GM12873 (cell line): ENCODE results near the gene PTPRE.

ENCODE experiments used
- TF ChIP-seq, protein P1 (sequence below): IDR thresholded peaks from 2 replicates; pipeline ENCODE4 v1.5.1; 2012; ENCODE audit warnings: low read depth, mild to moderate bottlenecking, moderate library complexity, low read length, control low read depth; ENCODE audit not compliant: insufficient read depth; ENCODE audit errors: missing control alignments

PTPRE gene

DNA sequence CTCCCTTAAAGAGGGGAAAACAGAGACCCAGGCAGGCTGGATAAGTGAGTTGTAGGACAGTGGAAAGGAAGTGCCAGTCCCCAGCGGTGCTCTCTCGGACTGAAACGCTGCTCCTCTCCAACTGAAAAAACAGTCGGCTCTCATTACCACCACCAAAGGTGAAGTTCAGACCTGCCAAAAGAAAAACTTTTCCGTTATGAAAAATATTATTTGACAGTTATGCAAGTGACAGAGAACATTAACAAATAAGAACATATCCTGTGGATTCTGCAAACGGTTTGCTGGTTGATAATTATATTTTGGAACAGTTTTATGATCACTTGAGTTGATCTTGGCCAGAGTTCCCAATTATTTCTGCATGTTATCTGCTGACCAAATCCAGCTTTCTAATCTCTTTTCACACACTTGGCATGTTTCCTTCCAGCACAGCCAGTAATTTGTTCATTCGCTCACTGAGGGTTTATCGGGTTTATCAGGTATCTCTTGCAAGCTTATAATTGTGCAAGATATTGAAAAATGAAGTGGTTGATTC, 82.6 kb downstream of the PTPRE start:
- TF ChIP-seq, protein P1, sequence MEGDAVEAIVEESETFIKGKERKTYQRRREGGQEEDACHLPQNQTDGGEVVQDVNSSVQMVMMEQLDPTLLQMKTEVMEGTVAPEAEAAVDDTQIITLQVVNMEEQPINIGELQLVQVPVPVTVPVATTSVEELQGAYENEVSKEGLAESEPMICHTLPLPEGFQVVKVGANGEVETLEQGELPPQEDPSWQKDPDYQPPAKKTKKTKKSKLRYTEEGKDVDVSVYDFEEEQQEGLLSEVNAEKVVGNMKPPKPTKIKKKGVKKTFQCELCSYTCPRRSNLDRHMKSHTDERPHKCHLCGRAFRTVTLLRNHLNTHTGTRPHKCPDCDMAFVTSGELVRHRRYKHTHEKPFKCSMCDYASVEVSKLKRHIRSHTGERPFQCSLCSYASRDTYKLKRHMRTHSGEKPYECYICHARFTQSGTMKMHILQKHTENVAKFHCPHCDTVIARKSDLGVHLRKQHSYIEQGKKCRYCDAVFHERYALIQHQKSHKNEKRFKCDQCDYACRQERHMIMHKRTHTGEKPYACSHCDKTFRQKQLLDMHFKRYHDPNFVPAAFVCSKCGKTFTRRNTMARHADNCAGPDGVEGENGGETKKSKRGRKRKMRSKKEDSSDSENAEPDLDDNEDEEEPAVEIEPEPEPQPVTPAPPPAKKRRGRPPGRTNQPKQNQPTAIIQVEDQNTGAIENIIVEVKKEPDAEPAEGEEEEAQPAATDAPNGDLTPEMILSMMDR, result no peak

DNA sequence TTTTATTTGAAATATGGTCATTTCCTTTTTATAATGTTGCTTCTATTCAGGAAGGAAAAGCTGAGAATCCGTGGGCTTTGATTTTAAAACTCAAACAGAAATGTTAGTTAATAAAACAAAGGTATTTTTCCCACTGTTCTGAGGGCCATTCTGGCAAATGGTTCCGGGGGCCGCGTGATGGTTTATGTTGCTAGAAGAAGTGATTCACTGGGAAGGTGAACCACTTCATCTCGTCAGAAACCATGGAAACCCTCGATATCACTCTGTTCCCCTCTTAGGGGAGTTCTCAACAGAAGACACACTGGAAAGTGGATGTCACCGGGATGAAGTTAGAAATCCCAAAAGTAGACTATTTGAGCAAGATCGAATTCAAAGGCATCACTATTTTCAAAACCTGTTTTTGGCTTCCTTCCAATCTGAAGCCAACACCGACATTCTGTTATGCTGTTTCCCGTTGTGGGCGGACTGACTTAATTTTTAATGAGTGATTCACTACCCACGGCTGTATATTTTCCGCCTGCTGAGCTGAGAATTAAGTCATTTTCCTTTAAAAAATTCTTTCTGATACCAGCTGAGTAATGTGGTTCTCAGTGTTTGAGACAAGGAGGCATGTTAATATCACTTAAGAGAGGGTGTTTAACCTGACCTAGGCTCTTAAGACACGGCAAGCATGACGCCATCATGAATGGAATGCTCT, 84.1 kb downstream of the PTPRE start:
- TF ChIP-seq, protein P1, result no peak

DNA sequence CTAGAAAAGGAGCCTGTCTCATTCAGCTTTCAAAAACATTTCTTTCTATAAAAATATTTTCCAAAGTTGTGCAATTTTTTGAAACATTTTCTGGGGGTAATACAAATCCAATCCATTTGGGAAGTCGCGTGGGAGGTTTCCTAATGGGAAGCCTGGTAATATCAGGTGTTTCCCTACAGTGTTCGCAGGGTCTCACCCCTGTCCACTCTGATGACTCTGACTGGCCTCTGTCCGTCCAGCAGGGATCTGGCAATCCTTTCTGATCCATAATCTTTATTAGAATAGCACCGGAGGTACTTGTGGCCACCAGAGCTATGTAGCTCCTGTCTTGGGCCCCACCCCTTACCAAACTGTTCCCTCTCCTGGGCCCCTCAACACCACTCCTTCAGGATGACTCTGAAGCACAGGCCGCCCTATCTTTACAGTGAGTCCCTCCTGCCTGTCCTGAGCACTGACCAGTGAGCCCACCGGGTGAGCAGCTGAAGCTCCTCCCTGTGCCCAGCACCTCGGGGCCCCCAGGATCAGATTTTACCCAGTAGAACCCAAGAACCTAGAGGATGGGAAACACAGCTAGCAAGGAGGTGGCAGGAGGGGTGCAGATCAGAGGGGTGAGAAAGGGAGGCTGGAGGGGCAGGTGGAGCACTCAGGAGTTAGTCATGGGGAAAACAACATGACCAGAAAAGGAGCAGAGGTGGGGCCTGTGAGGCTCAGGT, 84.8 kb downstream of the PTPRE start:
- TF ChIP-seq, protein P1, result no peak

DNA sequence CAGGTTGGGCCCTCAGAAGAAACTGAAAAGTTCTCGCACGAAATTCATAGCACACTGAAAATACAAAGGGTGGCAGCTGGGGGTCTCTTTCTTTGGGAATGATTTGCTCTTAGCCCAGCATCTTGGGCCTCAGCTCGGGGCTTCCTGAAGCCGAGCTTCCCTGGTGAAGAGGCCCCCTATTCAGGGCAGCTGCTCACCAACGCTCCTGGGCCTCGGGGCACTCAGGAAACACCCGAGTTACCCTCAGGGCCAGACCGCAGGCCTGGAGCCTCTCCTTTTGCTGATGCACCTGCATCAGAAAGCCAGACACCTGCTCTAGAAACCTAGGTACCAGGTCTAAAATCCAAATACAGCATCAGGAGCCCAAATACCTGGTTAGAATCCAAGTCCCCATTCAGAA, 85.5 kb downstream of the PTPRE start:
- TF ChIP-seq, protein P1, result no peak

DNA sequence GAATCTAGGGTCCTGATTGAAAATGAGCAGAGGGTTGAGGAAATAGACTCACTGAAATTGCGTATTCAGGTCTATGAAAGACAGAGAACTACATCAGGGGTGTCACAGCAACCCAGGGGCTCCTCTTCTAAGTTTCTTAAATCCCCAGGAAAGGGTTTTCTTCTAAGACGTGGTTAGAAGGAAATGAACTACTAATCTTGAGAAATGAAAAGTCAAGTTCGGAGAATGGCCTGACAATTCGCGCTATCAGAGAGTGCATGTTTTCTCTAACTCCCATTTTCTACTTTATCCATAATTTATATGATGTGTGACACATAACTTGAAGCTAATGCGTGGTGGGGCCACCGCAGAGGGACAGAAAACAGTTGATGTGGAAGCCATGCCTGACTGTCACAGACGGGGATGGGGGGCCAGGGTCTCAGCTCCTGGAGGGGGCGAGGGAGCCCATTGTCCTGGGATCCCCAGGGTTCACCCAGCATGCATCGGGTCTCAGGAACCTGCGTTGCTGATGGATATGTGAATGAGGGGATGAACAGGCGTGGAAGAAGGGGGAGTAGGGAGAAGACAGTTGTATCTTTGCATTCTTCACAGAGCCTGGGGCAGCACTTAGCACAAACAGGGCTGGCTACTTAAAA, 86.3 kb downstream of the PTPRE start:
- TF ChIP-seq, protein P1, result no peak

DNA sequence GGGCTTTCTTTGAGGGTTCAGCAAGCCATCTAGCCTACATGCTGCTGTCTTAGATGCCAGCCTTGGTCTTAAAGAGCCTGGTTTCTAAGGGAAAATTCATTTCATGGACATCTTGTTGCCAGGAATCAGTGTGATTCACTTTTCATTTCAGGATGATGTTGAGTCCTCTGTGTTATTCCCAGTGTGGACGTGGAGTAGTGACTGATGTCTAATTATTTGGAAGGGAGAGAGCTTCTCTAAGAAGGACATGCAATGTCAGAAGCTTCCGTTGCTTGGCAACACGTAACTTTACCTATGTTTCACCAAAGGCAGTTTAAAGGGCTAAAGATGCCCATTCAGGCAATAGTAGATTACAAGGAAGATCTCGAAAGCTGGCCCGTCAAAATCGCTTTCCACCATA, 89.0 kb downstream of the PTPRE start:
- TF ChIP-seq, protein P1, result no peak

DNA sequence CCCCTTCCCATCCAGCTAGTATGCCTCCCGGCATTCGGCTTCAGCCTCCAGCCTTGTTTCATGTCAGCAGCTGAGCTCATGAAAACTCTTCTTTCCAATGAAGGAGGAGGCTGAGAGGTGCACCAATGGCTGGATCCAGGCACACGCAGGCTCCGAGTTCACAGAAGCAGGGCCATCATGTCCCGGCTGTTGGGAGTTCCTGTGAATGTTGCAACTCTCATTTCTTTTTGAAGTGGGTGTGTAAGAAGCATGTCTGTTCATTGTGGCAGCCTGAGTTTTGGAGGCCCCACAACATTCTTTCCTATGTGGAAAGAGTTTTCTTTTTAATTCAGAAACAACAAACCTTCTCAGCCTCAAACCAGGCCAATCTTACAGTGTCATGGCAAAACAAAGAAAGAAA, 89.7 kb downstream of the PTPRE start:
- TF ChIP-seq, protein P1, result no peak
